Neural progenitor cell (in vitro differentiated cells): ENCODE data around the gene CD164L2. TPM values are rescaled to one million over a fixed set of nuclear protein-coding genes. Genes with fewer than 3 reads are reported as not detected.

Experiments
- DNase-seq: peaks from one replicate; pipeline ENCODE4 v3.0.0-alpha.2; 2016; ENCODE audit warnings: low spot score
- H2AFZ ChIP-seq: fragments of 200-600 bp; sonication (generic); replicated peaks from 2 replicates; pipeline ENCODE4 v1.6.1; 2016; ENCODE audit warnings: antibody characterized with exemption
- H3F3A ChIP-seq: fragments of 200-600 bp; sonication (generic); 2 replicates; pipeline ENCODE4 v1.6.1; 2016; ENCODE audit warnings: antibody characterized with exemption, low read depth
- H3K27ac ChIP-seq: fragments of 200-600 bp; sonication (generic); 2 replicates; pipeline ENCODE4 v1.5.1; 2016; ENCODE audit warnings: mild to moderate bottlenecking
- H3K27me3 ChIP-seq: fragments of 200-600 bp; sonication (generic); 2 replicates; pipeline ENCODE4 v1.6.1; 2016; ENCODE audit warnings: mild to moderate bottlenecking, moderate library complexity
- H3K36me3 ChIP-seq: fragments of 200-600 bp; sonication (generic); 2 replicates; pipeline ENCODE4 v1.5.1; 2016
- H3K4me1 ChIP-seq: fragments of 200-600 bp; sonication (generic); 2 replicates; pipeline ENCODE4 v1.6.1; 2016; ENCODE audit warnings: mixed run types
- H3K4me2 ChIP-seq: fragments of 200-600 bp; sonication (generic); 2 replicates; pipeline ENCODE4 v1.6.1; 2016
- H3K4me3 ChIP-seq: fragments of 200-600 bp; sonication (generic); 2 replicates; pipeline ENCODE4 v1.5.1; 2016
- H3K79me2 ChIP-seq: fragments of 200-600 bp; sonication (generic); 2 replicates; pipeline ENCODE4 v1.6.1; 2016; ENCODE audit warnings: low read depth
- H3K9ac ChIP-seq: fragments of 200-600 bp; sonication (generic); 2 replicates; pipeline ENCODE4 v1.6.1; 2016
- H3K9me3 ChIP-seq: fragments of 200-600 bp; sonication (generic); 2 replicates; pipeline ENCODE4 v1.5.1; 2016; ENCODE audit warnings: low read depth
- H4K20me1 ChIP-seq: fragments of 200-600 bp; sonication (generic); 2 replicates; pipeline ENCODE4 v1.6.1; 2016; ENCODE audit warnings: low read depth
- H3K27ac Mint-ChIP-seq: 3 replicates; pipeline ENCODE4 v1.8.0; 2021; ENCODE audit warnings: mixed read lengths
- H3K27me3 Mint-ChIP-seq: 2 replicates; pipeline ENCODE4 v1.8.0; 2022; ENCODE audit warnings: low read depth, mild to moderate bottlenecking, inconsistent platforms, moderate library complexity, mixed read lengths; ENCODE audit not compliant: insufficient read depth
- H3K36me3 Mint-ChIP-seq: 3 replicates; pipeline ENCODE4 v1.8.0; 2021; ENCODE audit warnings: mixed read lengths
- H3K4me1 Mint-ChIP-seq: 3 replicates; pipeline ENCODE4 v1.8.0; 2021; ENCODE audit warnings: mixed read lengths
- H3K4me3 Mint-ChIP-seq: 3 replicates; pipeline ENCODE4 v1.8.0; 2021; ENCODE audit warnings: mild to moderate bottlenecking, moderate library complexity, mixed read lengths
- H3K9me3 Mint-ChIP-seq: 3 replicates; pipeline ENCODE4 v1.8.0; 2020; ENCODE audit warnings: mixed read lengths
- CTCF ChIP-seq: fragments of 200-600 bp; sonication (generic); IDR thresholded peaks from 2 replicates; pipeline ENCODE4 v1.5.1; 2017; ENCODE audit warnings: antibody characterized with exemption, mild to moderate bottlenecking
- EZH2 ChIP-seq: fragments of 200-600 bp; sonication (generic); IDR thresholded peaks from 2 replicates; pipeline ENCODE4 v1.6.1; 2017; ENCODE audit warnings: antibody characterized with exemption, mild to moderate bottlenecking, moderate library complexity
- EZH2phosphoT487 ChIP-seq: fragments of 200-600 bp; sonication (generic); IDR thresholded peaks from 2 replicates; pipeline ENCODE4 v1.6.1; 2017; ENCODE audit warnings: antibody characterized with exemption
- total RNA-seq: library from RNA; depleted of rRNA; stranded (reverse); fragments of >200 nt; gene quantifications from 2 replicates; pipeline ENCODE4 v1.2.3, GENCODE V29; 2015; ENCODE audit warnings: low replicate concordance

CD164L2 gene
- total RNA-seq, 1 donor from 2014 or later: 1.6 TPM

DNA sequence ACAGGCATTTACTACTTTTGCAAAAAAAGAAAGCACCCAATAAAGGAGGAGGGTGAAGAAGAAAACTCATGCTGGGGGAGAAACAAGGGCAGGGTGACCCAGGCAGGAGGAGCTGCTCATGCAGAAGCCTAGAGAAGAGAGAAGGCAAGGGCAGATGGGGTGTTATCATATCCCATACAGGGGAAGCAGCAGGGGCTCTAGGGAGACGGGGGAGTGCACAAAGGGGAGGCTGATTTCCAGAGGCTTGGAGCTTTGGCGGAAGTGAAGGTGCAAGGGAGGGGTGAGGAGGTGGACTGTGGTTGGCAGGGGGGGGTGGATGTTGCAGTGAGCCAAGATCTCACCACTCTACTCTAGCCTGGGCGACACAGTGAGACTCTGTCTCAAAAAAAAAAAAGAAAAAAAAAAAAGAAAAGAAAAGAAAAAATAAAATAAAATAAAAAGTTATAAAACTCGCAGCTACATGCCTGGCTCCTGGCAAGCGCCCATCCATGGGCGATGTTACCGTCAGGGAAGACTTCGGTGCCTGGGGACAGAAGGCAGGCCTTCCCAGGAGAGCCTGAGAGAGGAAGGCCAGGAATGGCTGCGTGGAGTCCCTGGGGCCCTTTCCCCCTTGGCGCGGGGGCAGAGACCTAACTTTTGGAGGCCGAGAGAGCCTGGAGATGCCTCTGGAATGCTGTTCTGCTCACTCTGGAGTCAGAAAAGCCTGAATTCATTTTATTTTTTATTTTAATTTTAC is 5.2 kb downstream of the CD164L2 start:
- no peaks in the 10 kb centered on the region for H3K9me3 ChIP-seq
- no peaks in the 10 kb centered on the region for H3K36me3 Mint-ChIP-seq
- no peak overlapping the region for H2AFZ ChIP-seq
- H4K20me1 ChIP-seq: no peaks in the 10 kb centered on the region
- peaks cover 24% of the 10 kb centered on the region for H3K27me3 ChIP-seq
- H3K4me2 ChIP-seq: no peak overlapping the region
- H3K4me3 Mint-ChIP-seq: peak overlapping the region; percentile 16
- no peak for TF ChIP-seq EZH2
- no peak for TF ChIP-seq EZH2phosphoT487
- TF ChIP-seq CTCF: no peak
- H3K9ac ChIP-seq: no peak overlapping the region
- no peak overlapping the region for H3K27ac Mint-ChIP-seq
- H3K9me3 Mint-ChIP-seq: no peaks in the 10 kb centered on the region
- no peak overlapping the region for H3K4me3 ChIP-seq
- peaks cover 6% of the 10 kb centered on the region for H3K4me1 Mint-ChIP-seq
- no peak overlapping the region for H3K27ac ChIP-seq
- H3K36me3 ChIP-seq: no peaks in the 10 kb centered on the region
- DNase-seq: no peak
- no peaks in the 10 kb centered on the region for H3K79me2 ChIP-seq
- peaks cover 12% of the 10 kb centered on the region for H3K27me3 Mint-ChIP-seq
- no peaks in the 10 kb centered on the region for H3F3A ChIP-seq
- H3K4me1 ChIP-seq: no peaks in the 10 kb centered on the region

DNA sequence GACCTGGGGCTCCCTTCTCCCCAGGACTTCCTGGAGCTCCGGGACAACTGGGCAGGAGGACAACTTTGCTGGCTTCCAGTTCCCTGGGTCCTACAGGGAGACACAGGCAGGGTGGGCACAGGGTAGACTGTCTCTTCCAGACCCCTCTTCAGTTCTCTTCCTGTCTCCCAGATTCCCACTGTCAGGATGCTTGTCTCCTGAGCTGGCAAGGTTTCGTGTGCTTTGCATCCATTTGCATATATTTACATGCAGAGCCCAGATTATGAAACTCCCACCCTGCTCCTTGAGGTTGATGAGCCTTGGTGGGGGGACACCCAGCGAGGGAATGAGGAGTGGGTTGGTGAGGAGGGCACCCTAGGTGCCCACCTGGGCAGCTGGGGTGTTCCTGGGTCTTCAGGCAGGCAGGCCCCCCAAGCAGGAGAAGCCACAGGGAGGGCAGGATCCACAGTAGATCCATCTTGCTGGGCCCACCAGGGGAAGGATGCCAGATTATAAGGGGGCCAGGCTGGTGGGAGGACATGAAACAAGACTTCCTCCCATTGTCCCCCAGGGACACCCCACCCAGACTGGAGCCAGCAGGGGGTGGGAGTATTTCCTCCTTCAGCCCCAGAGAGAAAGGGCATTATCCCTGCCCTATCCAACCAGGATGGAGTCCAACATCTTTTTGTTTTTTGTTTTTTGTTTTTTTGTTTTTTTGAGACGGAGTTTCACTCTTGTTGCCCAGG is 8.6 kb downstream of the CD164L2 start, which contains the start of gene FCN3:
Gene FCN3, minus strand, starts transcription at position 463 of the 725 bp plus-strand sequence. Its CDS starts 6 bp downstream, at position 457.
- H3K27ac Mint-ChIP-seq: peak within 1 kb of the TSS; percentile 57

More for the DNA sequence above, 8.6 kb downstream of the CD164L2 start, which contains the start of gene FCN3:
- no peaks in the 10 kb centered on the region for H4K20me1 ChIP-seq
- no peaks in the 10 kb centered on the region for H3K27me3 ChIP-seq
- Mint-ChIP-seq H3K4me1 (peaks cover 2% of the 10 kb centered on the region), H3K4me3 (no peak within 1 kb of the TSS), H3K27me3 (peaks cover 8% of the 10 kb centered on the region), H3K9me3 (no peaks in the 10 kb centered on the region), H3K36me3 (no peaks in the 10 kb centered on the region)
- no peak within 1 kb of the TSS for H2AFZ ChIP-seq
- no peak within 1 kb of the TSS for H3K9ac ChIP-seq
- no peaks in the 10 kb centered on the region for H3K9me3 ChIP-seq
- H3K4me3 ChIP-seq: no peak within 1 kb of the TSS
- H3K36me3 ChIP-seq: no peaks in the 10 kb centered on the region
- H3K79me2 ChIP-seq: no peaks in the 10 kb centered on the region
- no peak for TF ChIP-seq EZH2
- no peak for TF ChIP-seq CTCF
- no peak for TF ChIP-seq EZH2phosphoT487
- no peak within 1 kb of the TSS for H3K4me2 ChIP-seq
- H3F3A ChIP-seq: no peaks in the 10 kb centered on the region
- DNase-seq: no peak
- H3K4me1 ChIP-seq: no peaks in the 10 kb centered on the region
- H3K27ac ChIP-seq: no peak within 1 kb of the TSS
